Panc1 (cell line): Measurements from ENCODE around the gene SMARCB1. TPM values are rescaled to one million over a fixed set of nuclear protein-coding genes. Genes with fewer than 3 reads are reported as not detected.

Experiments
- ATAC-seq: fragments of 200-7000 bp; cut with Tn5 transposase; 2 replicates; pipeline ENCODE4 v1.9.1; 2020; ENCODE audit warnings: mild to moderate bottlenecking, moderate library complexity
- BruUV-seq: library from RNA; stranded (reverse); fragments of 400-500 nt; replicated peaks from 2 replicates; lab custom pipeline; 2021; lab: Mats Ljungman, UMichigan
- CTCF ChIA-PET: fragments of 300-600 bp; sonication (Branson Sonifier 250); formaldehyde crosslinking; loops from one replicate; lab custom pipeline; 2022; ENCODE audit warnings: antibody characterized with exemption; lab: Charles Lee
- POLR2A ChIA-PET: fragments of 300-600 bp; sonication (Branson Sonifier 250); formaldehyde crosslinking; loops from one replicate; lab custom pipeline; 2022; ENCODE audit warnings: antibody characterized with exemption; lab: Charles Lee
- DNase-seq: peaks from one replicate; pipeline ENCODE4 v3.0.0-alpha.2; 2010; ENCODE audit warnings: low read depth, low spot score
- H3K27ac ChIP-seq: 2 replicates; pipeline ENCODE4 v1.5.1; 2011; ENCODE audit warnings: mild to moderate bottlenecking, low read length, inconsistent platforms
- H3K27me3 ChIP-seq: fragments of 200-500 bp; sonication (Bioruptor generic); 2 replicates; pipeline ENCODE4 v1.6.0; 2014; ENCODE audit warnings: low read length, inconsistent platforms; ENCODE audit not compliant: control insufficient read depth, insufficient read depth
- H3K36me3 ChIP-seq: fragments of 200-500 bp; sonication (Bioruptor generic); 2 replicates; pipeline ENCODE4 v1.5.1; 2014; ENCODE audit warnings: inconsistent platforms, mild to moderate bottlenecking, low read length, moderate library complexity; ENCODE audit not compliant: control insufficient read depth, insufficient read depth
- H3K4me1 ChIP-seq: 2 replicates; pipeline ENCODE4 v1.5.1; 2011; ENCODE audit warnings: inconsistent platforms, mild to moderate bottlenecking, low read length, moderate library complexity; ENCODE audit not compliant: control insufficient read depth, insufficient read depth
- H3K4me3 ChIP-seq, 2 experiments: 2 replicates each; pipeline ENCODE4 v1.5.1; 2011 to 2012; ENCODE audit warnings: low read depth in 2 of 2, low read length in 2 of 2, mild to moderate bottlenecking in 2 of 2, inconsistent platforms in 1 of 2, moderate library complexity in 1 of 2
- H3K9me3 ChIP-seq: fragments of 200-500 bp; sonication (Bioruptor generic); 2 replicates; pipeline ENCODE4 v1.5.1; 2014; ENCODE audit warnings: low read depth, mild to moderate bottlenecking, inconsistent platforms, low read length, moderate library complexity; ENCODE audit not compliant: control insufficient read depth, insufficient read depth
- CTCF ChIP-seq: fragments of 450-650 bp; IDR thresholded peaks from 2 replicates; pipeline ENCODE4 v1.5.1; 2017; ENCODE audit warnings: mild to moderate bottlenecking
- POLR2AphosphoS5 ChIP-seq: IDR thresholded peaks from 2 replicates; pipeline ENCODE4 v1.6.1; 2012; ENCODE audit warnings: mild to moderate bottlenecking, low read depth, low read length, moderate library complexity
- REST ChIP-seq, 2 experiments: IDR thresholded peaks; 2 replicates each; pipeline ENCODE4 v1.6.1; 2011 to 2012; ENCODE audit warnings: low read depth in 2 of 2, control low read depth in 1 of 2, low read length in 1 of 2, mild to moderate bottlenecking in 1 of 2, moderate library complexity in 1 of 2; ENCODE audit not compliant: insufficient read depth in 1 of 2
- SIN3A ChIP-seq: IDR thresholded peaks from 2 replicates; pipeline ENCODE4 v1.6.1; 2012; ENCODE audit warnings: low read depth, mild to moderate bottlenecking, low read length, moderate library complexity, borderline replicate concordance; ENCODE audit not compliant: insufficient read depth
- TCF7L2 ChIP-seq: IDR thresholded peaks from 2 replicates; pipeline ENCODE4 v1.6.1; 2011; ENCODE audit warnings: mild to moderate bottlenecking, low read depth, low read length, inconsistent platforms
- in situ Hi-C: cut with HindIII; loops from 2 replicates; pipeline ENCODE4 v1.10.0; 2016; ENCODE audit warnings: low sequenced_read_pairs, low pct_unique_long_range_greater_than_20kb
- intact Hi-C: fragments of 100-400 bp; cut with micrococcal nuclease; formaldehyde crosslinking; loops from one replicate; pipeline ENCODE4 v1.10.0; 2022; ENCODE audit not compliant: unreplicated experiment
- total RNA-seq: library from RNA; stranded (reverse); gene quantifications from one replicate; pipeline ENCODE4 v1.2.1, GENCODE V29; 2021; ENCODE audit not compliant: unreplicated experiment

The SMARCB1 gene
- total RNA-seq, 1 experiment from 2014 or later: 70.2 TPM

GRCh38 chr22:23745791-23746190, 41.0 kb upstream of the SMARCB1 start:
- Histone ChIP-seq H3K27me3 (no peaks in the 10 kb centered on the region), H3K4me3 (no peak overlapping the region), H3K4me1 (peaks cover 6% of the 10 kb centered on the region), H3K9me3 (no peaks in the 10 kb centered on the region), H3K36me3 (peaks cover 3% of the 10 kb centered on the region; the same call in 1 of the 2 replicates), H3K27ac (no peak overlapping the region)
- BruUV-seq: no TSS peak
- TF ChIP-seq CTCF (no peak), REST (IDR thresholded peaks at IDR 0.05; ENCODE audit: insufficient read depth in 1 of 2, low read depth in 2 of 2, low read length in 1 of 2) (no peak), SIN3A (no peak), POLR2AphosphoS5 (no peak), TCF7L2 (no peak)
- intact Hi-C loops: no loop called here
- ChIA-PET POLR2A (no interaction called here), CTCF (no interaction called here)
- in situ Hi-C loops: no loop called here
- no peak for ATAC-seq
- no peak for DNase-seq

DNA sequence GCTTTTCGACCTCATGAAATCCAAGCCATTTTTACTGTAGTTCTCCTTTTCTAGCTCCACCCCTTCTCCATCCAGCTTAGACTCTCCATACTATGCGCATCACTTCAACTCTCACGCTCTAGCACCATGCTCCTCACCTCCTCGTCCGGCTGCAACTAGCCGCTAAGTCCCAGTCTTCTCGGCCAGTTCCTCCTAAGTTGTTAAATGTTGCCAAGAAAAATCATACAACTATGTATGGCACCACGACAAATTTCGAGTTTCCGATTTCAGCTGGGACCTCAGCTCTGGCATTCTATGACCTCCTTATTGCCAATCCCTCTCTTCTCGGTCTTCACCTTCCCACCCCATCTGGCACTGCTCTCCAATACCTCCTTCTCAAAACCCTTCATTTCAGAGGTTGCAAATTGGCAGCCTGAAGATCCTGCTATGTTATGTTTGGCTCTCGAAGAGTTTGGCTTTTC, 36.9 kb upstream of the SMARCB1 start:
- Histone ChIP-seq H3K27me3 (no peaks in the 10 kb centered on the region), H3K27ac (no peak overlapping the region), H3K4me3 (peak overlapping the region; percentile 69 to 73), H3K36me3 (peaks cover 7% of the 10 kb centered on the region; the same call in 1 of the 2 replicates), H3K4me1 (peaks cover 6% of the 10 kb centered on the region), H3K9me3 (no peaks in the 10 kb centered on the region)
- POLR2A ChIA-PET: interaction anchor here (0.6 kb wide), 1 partner anchor 31 kb away, joined by 4 read pairs; no protein-coding TSS in a partner anchor
- DNase-seq (no peak), ATAC-seq (no peak)
- BruUV-seq: TSS peak; percentile 94
- intact Hi-C loops: no loop called here
- CTCF ChIA-PET: no interaction called here
- in situ Hi-C loops: no loop called here
- TF ChIP-seq POLR2AphosphoS5 (no peak), SIN3A (no peak), TCF7L2 (no peak), REST (IDR thresholded peaks at IDR 0.05; ENCODE audit: insufficient read depth in 1 of 2, low read depth in 2 of 2, low read length in 1 of 2) (no peak), CTCF (no peak)
